SK-N-SH (cell line): ENCODE data around the gene SNRPF. TPM values are rescaled to one million over a fixed set of nuclear protein-coding genes. Genes with fewer than 3 reads are reported as not detected.

Experiments
- CTCF ChIA-PET: fragments of 300-600, 350-600 bp; formaldehyde crosslinking; extraction: SDS; loops from one replicate; lab custom pipeline; 2021; lab: Yijun Ruan, JAX
- POLR2A ChIA-PET: fragments of 350-600 bp; sonication (Branson Sonifier 250); formaldehyde crosslinking; extraction: SDS; loops from one replicate; lab custom pipeline; 2020; ENCODE audit warnings: antibody characterized with exemption, inconsistent platforms; lab: Yijun Ruan, JAX
- DNase-seq: peaks from one replicate; pipeline ENCODE4 v3.0.0; 2012
- H2AFZ ChIP-seq: fragments of 200-600 bp; sonication (generic); 2 replicates; pipeline ENCODE4 v1.8.1; 2016; ENCODE audit warnings: antibody characterized with exemption, mild to moderate bottlenecking, low read depth
- H3F3A ChIP-seq: fragments of 200-600 bp; sonication (generic); replicated peaks from 2 replicates; pipeline ENCODE3; 2016; ENCODE audit warnings: antibody characterized with exemption, mild to moderate bottlenecking; ENCODE audit not compliant: insufficient read depth
- H3K27ac ChIP-seq, 2 experiments: fragments of 200-500 bp in 1 of 2; fragments of 200-600 bp in 1 of 2; sonication (Bioruptor generic) in 1 of 2; sonication (generic), shearing (Covaris generic) in 1 of 2; 2 replicates each; pipeline versions ENCODE4 v1.5.1 to v1.6.1; 2014 to 2016; ENCODE audit warnings: low read depth in 2 of 2, inconsistent platforms in 1 of 2, low read length in 1 of 2, mild to moderate bottlenecking in 1 of 2, mixed read lengths in 1 of 2
- H3K27me3 ChIP-seq: fragments of 200-600 bp; sonication (generic), shearing (Covaris generic); 2 replicates; pipeline ENCODE4 v1.6.1; 2016; ENCODE audit warnings: mixed run types; ENCODE audit not compliant: insufficient read depth
- H3K36me3 ChIP-seq, 2 experiments: fragments of 200-500 bp in 1 of 2; fragments of 200-600 bp in 1 of 2; sonication (Bioruptor generic) in 1 of 2; sonication (generic) in 1 of 2; replicated peaks in 1 of 2; 2 replicates each; pipeline versions ENCODE3 to v1.5.1; 2014 to 2016; ENCODE audit warnings: low read length in 1 of 2, mild to moderate bottlenecking in 1 of 2; ENCODE audit not compliant: insufficient read depth in 2 of 2, control insufficient read depth in 1 of 2
- H3K4me1 ChIP-seq, 2 experiments: fragments of 200-500 bp in 1 of 2; fragments of 200-600 bp in 1 of 2; sonication (Bioruptor generic) in 1 of 2; sonication (generic), shearing (Covaris generic) in 1 of 2; 2 replicates each; pipeline versions ENCODE4 v1.5.1 to v1.6.1; 2014 to 2016; ENCODE audit warnings: low read depth in 1 of 2, low read length in 1 of 2, mixed run types in 1 of 2; ENCODE audit not compliant: insufficient read depth in 2 of 2, control insufficient read depth in 1 of 2
- H3K4me2 ChIP-seq: fragments of 200-600 bp; sonication (generic), shearing (Covaris generic); 2 replicates; pipeline ENCODE4 v1.6.1; 2017; ENCODE audit warnings: mixed run types
- H3K4me3 ChIP-seq, 2 experiments: fragments of 200-500 bp in 1 of 2; fragments of 200-600 bp in 1 of 2; sonication (Bioruptor generic) in 1 of 2; sonication (generic), shearing (Covaris generic) in 1 of 2; 2 replicates each; pipeline versions ENCODE4 v1.5.1 to v1.8.1; 2014 to 2016; ENCODE audit warnings: low read depth in 2 of 2, inconsistent platforms in 1 of 2, low read length in 1 of 2, mild to moderate bottlenecking in 1 of 2, mixed read lengths in 1 of 2, moderate library complexity in 1 of 2
- H3K79me2 ChIP-seq: fragments of 200-600 bp; sonication (generic); 2 replicates; pipeline ENCODE4 v1.8.1; 2017; ENCODE audit warnings: mild to moderate bottlenecking; ENCODE audit not compliant: insufficient read depth
- H3K9ac ChIP-seq: fragments of 200-600 bp; sonication (generic); 2 replicates; pipeline ENCODE4 v1.6.1; 2017; ENCODE audit warnings: mixed run types
- H3K9me2 ChIP-seq: fragments of 200-600 bp; sonication (generic); 2 replicates; pipeline ENCODE4 v1.6.1; 2017; ENCODE audit warnings: mixed run types
- H3K9me3 ChIP-seq: fragments of 200-600 bp; sonication (generic); 2 replicates; pipeline ENCODE4 v1.6.1; 2017; ENCODE audit warnings: mixed run types, mild to moderate bottlenecking, moderate library complexity
- H4K20me1 ChIP-seq: fragments of 200-600 bp; sonication (generic); 2 replicates; pipeline ENCODE4 v1.6.1; 2017; ENCODE audit warnings: mild to moderate bottlenecking, mixed run types; ENCODE audit not compliant: insufficient read depth
- CHD2 ChIP-seq: fragments of 150-350 bp; IDR thresholded peaks from 2 replicates; pipeline ENCODE4 v1.6.1; 2018; ENCODE audit warnings: low read length; ENCODE audit not compliant: partially characterized antibody
- FOXJ3 ChIP-seq: sonication (generic); formaldehyde crosslinking; IDR thresholded peaks from 2 replicates; pipeline ENCODE4 v1.5.1; 2020; ENCODE audit warnings: mild to moderate bottlenecking, missing genetic modification reagents
- GATA2 ChIP-seq: sonication (generic); formaldehyde crosslinking; IDR thresholded peaks from 2 replicates; pipeline ENCODE4 v1.5.0; 2020; ENCODE audit warnings: mild to moderate bottlenecking, missing genetic modification reagents
- JUND ChIP-seq: IDR thresholded peaks from 2 replicates; pipeline ENCODE4 v1.4.0; 2012
- MEF2A ChIP-seq: IDR thresholded peaks from 2 replicates; pipeline ENCODE4 v1.4.0; 2012; ENCODE audit warnings: low read depth, borderline replicate concordance
- MXI1 ChIP-seq: IDR thresholded peaks from 2 replicates; pipeline ENCODE4 v1.6.1; 2012; ENCODE audit warnings: mild to moderate bottlenecking, low read depth, low read length, improper control_type of control experiment
- PBX3 ChIP-seq: IDR thresholded peaks from 2 replicates; pipeline ENCODE4; 2012
- POLR2AphosphoS5 ChIP-seq: IDR thresholded peaks from 2 replicates; pipeline ENCODE4 v1.6.1; 2012; ENCODE audit warnings: low read depth, low read length
- SIN3A ChIP-seq: IDR thresholded peaks from 2 replicates; pipeline ENCODE4 v1.6.1; 2012; ENCODE audit warnings: low read depth, mild to moderate bottlenecking, low read length, moderate library complexity, borderline replicate concordance
- USF2 ChIP-seq: fragments of 150-350 bp; IDR thresholded peaks from 2 replicates; pipeline ENCODE4 v1.6.1; 2017; ENCODE audit warnings: antibody characterized with exemption, low read length, low read depth, borderline replicate concordance
- YY1 ChIP-seq: IDR thresholded peaks from 2 replicates; pipeline ENCODE4 v1.4.0; 2012; ENCODE audit warnings: low read depth, mild to moderate bottlenecking
- WGBS: methylation state at CpG from one replicate; pipeline ENCODE4 v1.1.6; 2017; ENCODE audit warnings: low lambda C conversion rate; 5-methylcytosine and 5-hydroxymethylcytosine counted together
- polyA plus RNA-seq, 3 experiments: library from polyadenylated mRNA; depleted of rRNA; stranded (reverse); fragments of >200 nt; gene quantifications; 2 replicates each; pipeline ENCODE4 v1.2.3, GENCODE V29; 2012
- TF ChIP-seq, protein P1 (sequence below): fragments of 200-600 bp; sonication (generic); IDR thresholded peaks from 2 replicates; pipeline ENCODE4 v1.6.1; 2017; ENCODE audit warnings: antibody characterized with exemption, mild to moderate bottlenecking, moderate library complexity

SNRPF gene
- polyA plus RNA-seq, 1 of the 3 experiments (the other 2 are of a cell fraction) = 62.5 TPM

- H3K9me3 ChIP-seq = no peaks in the 10 kb centered on the region
- H3K9ac ChIP-seq = no peak overlapping the region
- POLR2A ChIA-PET = no interaction called here
- H3K4me3 ChIP-seq = no peak overlapping the region
- no peaks in the 10 kb centered on the region for H4K20me1 ChIP-seq
- H3K27ac ChIP-seq = no peak overlapping the region
- H3K9me2 ChIP-seq = no peaks in the 10 kb centered on the region
- 51% methylated on average over 3 of the region's 3 CpGs for WGBS
- no peak for DNase-seq
- CTCF ChIA-PET = interaction anchor here (0.9 kb wide), 1 partner anchor 107 kb away, joined by 3 read pairs; no protein-coding TSS in a partner anchor
- no peak for TF ChIP-seq MXI1
- no peaks in the 10 kb centered on the region for H3K27me3 ChIP-seq
- no peaks in the 10 kb centered on the region for H3K4me1 ChIP-seq
- no peaks in the 10 kb centered on the region for H3F3A ChIP-seq
- H3K36me3 ChIP-seq = no peaks in the 10 kb centered on the region
- H2AFZ ChIP-seq = no peak overlapping the region
- no peaks in the 10 kb centered on the region for H3K79me2 ChIP-seq
- no peak overlapping the region for H3K4me2 ChIP-seq
Measured at GRCh38 chr12:95890958-95891357, 32.2 kb downstream of the SNRPF start.

GRCh38 chr12:95896846-95897245 lies 38.1 kb downstream of the SNRPF start:
- no peaks in the 10 kb centered on the region for H3F3A ChIP-seq
- H3K4me3 ChIP-seq = no peak overlapping the region
- no peak overlapping the region for H3K4me2 ChIP-seq
- H3K36me3 ChIP-seq = no peaks in the 10 kb centered on the region
- ChIA-PET POLR2A (no interaction called here), CTCF (interaction anchor here (0.7 to 3.8 kb wide), 3 partner anchors 22 to 318 kb away, joined by 3 to 20 read pairs (median 4); no protein-coding TSS in a partner anchor)
- no peak for DNase-seq
- 53% methylated on average over 4 of the region's 4 CpGs for WGBS
- H3K9me3 ChIP-seq = no peaks in the 10 kb centered on the region
- TF ChIP-seq CHD2 = no peak
- no peak for TF ChIP-seq MEF2A
- no peak for TF ChIP-seq SIN3A
- TF ChIP-seq FOXJ3 (CRISPR knock-in tag) = no peak
- TF ChIP-seq YY1 = no peak
- TF ChIP-seq, all 33 proteins: peak for 0
- Histone ChIP-seq H3K9me2 (no peaks in the 10 kb centered on the region), H3K9ac (no peak overlapping the region), H4K20me1 (no peaks in the 10 kb centered on the region), H3K79me2 (no peaks in the 10 kb centered on the region), H2AFZ (no peak overlapping the region), H3K27me3 (no peaks in the 10 kb centered on the region), H3K4me1 (no peaks in the 10 kb centered on the region), H3K27ac (no peak overlapping the region)

- Histone ChIP-seq H3K4me1 (no peaks in the 10 kb centered on the region), H2AFZ (no peak overlapping the region), H3K9ac (no peak overlapping the region), H3K4me2 (no peak overlapping the region), H3F3A (no peaks in the 10 kb centered on the region), H3K4me3 (no peak overlapping the region), H3K79me2 (no peaks in the 10 kb centered on the region), H3K9me3 (0 out of 2 replicates have a peak, but pooled peaks cover 2% of the 10 kb centered on the region), H3K9me2 (no peaks in the 10 kb centered on the region), H4K20me1 (no peaks in the 10 kb centered on the region), H3K36me3 (no peaks in the 10 kb centered on the region), H3K27ac (no peak overlapping the region), H3K27me3 (no peaks in the 10 kb centered on the region)
- ChIA-PET CTCF (interaction anchor here (1.5 to 3.8 kb wide), 2 partner anchors 21 to 61 kb away, joined by 4 to 20 read pairs; no protein-coding TSS in a partner anchor), POLR2A (no interaction called here)
- no peak for DNase-seq
- 17% methylated on average over 4 of the region's 4 CpGs for WGBS
- TF ChIP-seq SIN3A = no peak
- TF ChIP-seq MEF2A = no peak
- TF ChIP-seq POLR2AphosphoS5 = no peak
- TF ChIP-seq USF2 = no peak
- TF ChIP-seq, protein P1, sequence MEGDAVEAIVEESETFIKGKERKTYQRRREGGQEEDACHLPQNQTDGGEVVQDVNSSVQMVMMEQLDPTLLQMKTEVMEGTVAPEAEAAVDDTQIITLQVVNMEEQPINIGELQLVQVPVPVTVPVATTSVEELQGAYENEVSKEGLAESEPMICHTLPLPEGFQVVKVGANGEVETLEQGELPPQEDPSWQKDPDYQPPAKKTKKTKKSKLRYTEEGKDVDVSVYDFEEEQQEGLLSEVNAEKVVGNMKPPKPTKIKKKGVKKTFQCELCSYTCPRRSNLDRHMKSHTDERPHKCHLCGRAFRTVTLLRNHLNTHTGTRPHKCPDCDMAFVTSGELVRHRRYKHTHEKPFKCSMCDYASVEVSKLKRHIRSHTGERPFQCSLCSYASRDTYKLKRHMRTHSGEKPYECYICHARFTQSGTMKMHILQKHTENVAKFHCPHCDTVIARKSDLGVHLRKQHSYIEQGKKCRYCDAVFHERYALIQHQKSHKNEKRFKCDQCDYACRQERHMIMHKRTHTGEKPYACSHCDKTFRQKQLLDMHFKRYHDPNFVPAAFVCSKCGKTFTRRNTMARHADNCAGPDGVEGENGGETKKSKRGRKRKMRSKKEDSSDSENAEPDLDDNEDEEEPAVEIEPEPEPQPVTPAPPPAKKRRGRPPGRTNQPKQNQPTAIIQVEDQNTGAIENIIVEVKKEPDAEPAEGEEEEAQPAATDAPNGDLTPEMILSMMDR = no peak
- TF ChIP-seq JUND = no peak
- no peak for TF ChIP-seq PBX3
- TF ChIP-seq GATA2 = no peak
Measured at GRCh38 chr12:95898081-95898480, 39.3 kb downstream of the SNRPF start.
